ENCODE results near the gene ZNF165.
"Not testable (repeated sequence)": the region's sequence is repeated elsewhere in the genome, so short reads cannot be mapped to it uniquely, and the experiment has no call there.

The ZNF165 gene

DNA sequence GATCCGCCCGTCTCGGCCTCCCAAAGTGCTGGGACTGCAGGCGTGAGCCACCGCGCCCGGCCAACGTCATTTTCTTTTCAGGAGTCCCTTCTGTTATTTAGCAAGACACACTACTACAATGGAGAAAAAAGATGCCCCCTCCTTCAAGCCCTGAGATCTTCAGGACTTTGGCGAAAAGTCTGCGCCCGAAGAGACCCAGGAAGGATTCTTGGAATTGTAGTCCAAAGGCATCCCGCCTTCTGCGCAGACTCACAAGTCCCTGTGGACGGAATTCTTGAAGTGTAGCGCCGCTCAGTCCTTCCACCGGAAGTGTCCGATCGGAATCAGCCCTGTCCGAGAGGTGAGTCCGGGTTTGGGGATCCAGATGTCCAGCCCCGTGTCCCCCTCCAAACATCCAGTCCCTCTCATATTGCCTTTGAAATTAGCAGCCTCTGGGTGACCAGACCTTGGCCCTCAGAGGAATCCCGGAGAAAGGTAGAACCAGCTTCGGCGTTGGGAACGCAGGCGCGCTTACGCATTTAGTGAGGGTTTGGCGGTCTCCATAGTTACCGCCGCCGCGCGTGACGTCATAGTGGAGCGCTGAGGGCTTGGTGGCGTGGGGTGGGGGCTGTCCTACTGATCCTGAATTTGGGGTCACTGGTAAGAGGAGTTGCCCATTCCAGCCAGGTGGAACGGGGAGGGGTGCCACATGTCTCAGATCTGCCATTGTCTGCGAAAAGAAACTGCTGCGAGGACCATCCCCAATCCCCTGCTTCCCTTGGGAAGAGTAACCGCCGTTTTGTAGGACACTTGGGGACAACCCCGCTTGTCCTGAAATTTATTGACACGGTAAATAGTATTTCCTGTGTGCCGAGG, 490 bp downstream of the ZNF165 start:
- H3K27ac ChIP-seq: peak overlapping the region; percentile 79
- TF ChIP-seq CTCF (conservative IDR thresholded peaks at IDR 0.05): no peak

- TF ChIP-seq CTCF (conservative IDR thresholded peaks at IDR 0.05): no peak
- peak overlapping the region; percentile 79 for H3K27ac ChIP-seq
Measured at GRCh38 chr6:28081486-28081751, 1.1 kb downstream of the ZNF165 start.

DNA sequence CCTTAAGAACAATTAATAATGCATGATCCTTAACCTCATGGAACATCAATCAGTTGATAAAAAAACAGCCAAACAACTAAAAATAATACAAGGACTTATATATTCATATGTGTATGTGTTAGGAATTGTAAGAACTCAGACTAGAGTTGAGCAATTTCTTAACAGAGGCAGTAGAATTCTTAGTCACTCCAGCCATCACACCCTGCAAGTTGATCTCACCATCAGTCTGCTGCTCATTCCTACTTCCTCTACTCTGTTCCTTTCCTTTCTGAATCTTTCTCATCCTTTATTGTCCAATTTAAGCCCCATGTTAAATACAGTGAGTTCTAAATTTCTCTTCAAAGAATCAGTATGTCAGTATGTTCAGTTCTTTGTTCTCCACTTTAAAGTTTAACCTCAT, 2.6 kb downstream of the ZNF165 start:
- no peak for TF ChIP-seq CTCF (conservative IDR thresholded peaks at IDR 0.05)
- no peak overlapping the region for H3K27ac ChIP-seq

- no peak overlapping the region for H3K27ac ChIP-seq
- TF ChIP-seq CTCF (conservative IDR thresholded peaks at IDR 0.05): no peak
Measured at GRCh38 chr6:28089054-28089453, 8.7 kb downstream of the ZNF165 start.

GRCh38 chr6:28090917-28091586, 10.7 kb downstream of the ZNF165 start:
- no peak for TF ChIP-seq CTCF (conservative IDR thresholded peaks at IDR 0.05)

DNA sequence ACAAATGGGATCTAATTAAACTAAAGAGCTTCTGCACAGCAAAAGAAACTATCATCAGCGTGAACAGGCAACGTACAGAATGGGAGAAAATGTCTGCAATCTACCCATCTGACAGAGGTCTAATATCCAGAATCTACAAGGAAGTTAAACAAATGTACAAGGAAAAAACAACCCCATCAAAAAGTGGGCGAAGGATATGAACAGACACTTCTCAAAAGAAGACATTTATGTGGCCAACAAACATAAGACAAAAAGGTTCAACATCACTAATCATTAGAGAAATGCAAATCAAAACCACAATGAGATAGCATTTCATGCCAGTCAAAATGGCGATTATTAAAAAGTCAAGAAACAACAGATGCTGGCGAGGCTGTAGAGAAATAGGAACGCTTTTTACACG, 21.9 kb downstream of the ZNF165 start:
- H3K27ac ChIP-seq: not testable (repeated sequence)

More at GRCh38 chr6:28090917-28091586, 10.7 kb downstream of the ZNF165 start:
- no peak overlapping the region for H3K27ac ChIP-seq

DNA sequence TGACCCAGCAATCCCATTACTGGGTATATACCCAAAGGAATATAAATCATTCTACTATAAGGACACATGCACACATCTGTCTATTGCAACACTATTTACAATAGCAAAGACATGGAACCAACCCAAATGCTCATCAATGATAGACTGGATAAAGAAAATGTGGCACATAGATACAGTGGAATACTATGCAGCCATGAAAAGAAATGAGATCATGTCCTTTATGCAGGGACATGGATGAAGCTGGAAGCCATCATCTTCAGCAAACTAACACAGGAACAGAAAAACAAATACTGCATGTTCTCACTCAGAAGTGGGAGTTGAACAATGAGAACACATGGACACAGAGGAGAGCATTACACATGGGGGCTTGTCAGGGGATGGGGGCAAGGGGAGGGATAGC, 22.3 kb downstream of the ZNF165 start:
- H3K27ac ChIP-seq: not testable (repeated sequence)

DNA sequence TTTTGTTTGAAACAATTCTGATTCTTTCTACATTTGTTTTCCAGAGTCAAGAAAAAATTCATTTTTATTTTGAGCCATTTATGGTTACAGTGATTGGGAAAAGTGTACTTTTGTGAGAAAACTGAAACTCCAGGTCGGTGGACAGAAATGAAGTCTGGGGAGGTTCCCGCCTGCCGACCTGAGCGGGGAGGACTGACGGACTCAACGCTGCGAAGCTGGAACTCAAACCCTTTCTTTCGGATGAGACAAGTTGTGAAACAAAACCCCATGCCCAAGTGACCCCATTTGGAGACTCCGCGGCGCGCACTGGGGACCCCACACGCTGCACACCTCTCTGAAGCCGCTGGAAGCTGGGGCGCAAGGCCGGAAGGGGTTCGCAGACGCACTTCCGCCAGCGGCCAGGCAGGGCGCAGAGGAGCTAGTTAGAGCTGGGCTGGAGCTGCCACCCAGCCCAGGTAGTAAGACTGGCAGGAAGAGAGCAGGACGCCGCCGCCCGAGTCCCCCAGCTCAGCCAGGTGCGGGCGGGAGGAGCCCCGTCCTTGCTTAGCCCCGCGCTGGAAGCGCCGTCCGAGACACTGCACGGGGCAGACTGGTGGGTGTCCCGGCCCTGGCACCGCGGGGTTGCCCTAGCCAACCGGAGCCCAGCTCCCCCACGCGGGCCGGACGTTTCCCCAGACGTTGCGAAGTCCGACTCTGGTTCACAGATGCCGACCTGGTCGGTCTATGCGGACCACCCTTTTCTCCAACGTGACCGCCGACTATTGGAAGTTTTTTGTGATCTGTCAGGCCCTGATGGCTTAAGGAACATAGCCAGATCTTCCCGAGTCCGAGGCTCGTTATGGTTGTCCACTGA, 24.2 kb downstream of the ZNF165 start:
- peak overlapping the region; percentile 88 for H3K27ac ChIP-seq
- TF ChIP-seq CTCF (conservative IDR thresholded peaks at IDR 0.05): peak; percentile 75
